WTC11 (cell line): ENCODE data around the gene GPR39. TPM values are rescaled to one million over a fixed set of nuclear protein-coding genes. Genes with fewer than 3 reads are reported as not detected.
A peak's percentile ranks its signal among the peaks of the same experiment; 100 is the strongest.

Experiments
- ATAC-seq: fragments of 200-7000 bp; cut with Tn5 transposase; 2 replicates; pipeline ENCODE4 v1.10.0; 2021; ENCODE audit warnings: mild to moderate bottlenecking, moderate library complexity
- CTCF ChIA-PET: fragments of 300-600 bp; sonication (Branson Sonifier 250); formaldehyde crosslinking; loops from one replicate; lab custom pipeline; 2021; ENCODE audit warnings: antibody characterized with exemption; lab: Charles Lee
- POLR2A ChIA-PET: fragments of 350-600 bp; sonication (Branson Sonifier 250); formaldehyde crosslinking; loops from one replicate; lab custom pipeline; 2021; ENCODE audit warnings: antibody characterized with exemption; lab: Charles Lee
- DNase-seq: peaks from one replicate; pipeline ENCODE4 v3.0.0; 2021; ENCODE audit warnings: low spot score
- H3K27ac Mint-ChIP-seq: 2 replicates; pipeline ENCODE4 v1.8.0; 2021; ENCODE audit warnings: mixed read lengths
- H3K27me3 Mint-ChIP-seq: 2 replicates; pipeline ENCODE4 v1.8.0; 2021; ENCODE audit warnings: low read depth, mild to moderate bottlenecking, moderate library complexity, mixed read lengths
- H3K36me3 Mint-ChIP-seq: 2 replicates; pipeline ENCODE4 v1.8.0; 2021; ENCODE audit warnings: mixed read lengths
- H3K4me1 Mint-ChIP-seq: 2 replicates; pipeline ENCODE4 v1.8.0; 2022; ENCODE audit warnings: mixed read lengths
- H3K4me3 Mint-ChIP-seq: 2 replicates; pipeline ENCODE4 v1.8.0; 2021; ENCODE audit warnings: mild to moderate bottlenecking, moderate library complexity, mixed read lengths
- H3K9me3 Mint-ChIP-seq: 2 replicates; pipeline ENCODE4 v1.8.0; 2021; ENCODE audit warnings: mixed read lengths
- PRRX2 ChIP-seq: fragments of 250-450 bp; sonication (Bioruptor Pico); IDR thresholded peaks from 2 replicates; pipeline ENCODE4 v1.8.0; 2021; ENCODE audit warnings: mild to moderate bottlenecking
- SMAD3 ChIP-seq: sonication (generic); formaldehyde crosslinking; IDR thresholded peaks from 2 replicates; pipeline ENCODE4 v1.8.0; 2022; ENCODE audit warnings: missing genetic modification reagents, mild to moderate bottlenecking, borderline replicate concordance
- ZNF263 ChIP-seq: sonication (generic); formaldehyde crosslinking; IDR thresholded peaks from 2 replicates; pipeline ENCODE4 v1.8.1; 2022; ENCODE audit warnings: low read depth, mild to moderate bottlenecking, moderate library complexity, missing genetic modification reagents
- ZNF396 ChIP-seq: fragments of 250-450 bp; sonication (Bioruptor Pico); IDR thresholded peaks from 2 replicates; pipeline ENCODE4 v1.8.0; 2021; ENCODE audit warnings: mild to moderate bottlenecking, moderate library complexity, borderline replicate concordance
- ZNF423 ChIP-seq: fragments of 250-450 bp; sonication (Bioruptor Pico); IDR thresholded peaks from 2 replicates; pipeline ENCODE4 v2.1.2; 2022; ENCODE audit warnings: mild to moderate bottlenecking, moderate library complexity
- total RNA-seq: library from RNA; stranded (reverse); gene quantifications from 3 replicates; pipeline ENCODE4 v1.2.3, GENCODE V29; 2021
- TF ChIP-seq, protein P1 (sequence below): fragments of 250-450 bp; sonication (Bioruptor Pico); IDR thresholded peaks from 2 replicates; pipeline ENCODE4 v1.8.0; 2021; ENCODE audit warnings: mild to moderate bottlenecking
- TF ChIP-seq, protein P2 (sequence below): sonication (generic); formaldehyde crosslinking; IDR thresholded peaks from 2 replicates; pipeline ENCODE4 v1.8.0; 2022; ENCODE audit warnings: mild to moderate bottlenecking, missing genetic modification reagents
- TF ChIP-seq, protein P3 (sequence below): fragments of 200-600 bp; IDR thresholded peaks from 2 replicates; pipeline ENCODE4 v1.8.0; 2022; ENCODE audit warnings: antibody characterized with exemption
- TF ChIP-seq, protein P4 (sequence below): sonication (generic); formaldehyde crosslinking; IDR thresholded peaks from 2 replicates; pipeline ENCODE4 v1.8.0; 2022; ENCODE audit warnings: mild to moderate bottlenecking, missing genetic modification reagents
- TF ChIP-seq, protein P5 (sequence below): sonication (generic); formaldehyde crosslinking; IDR thresholded peaks from 2 replicates; pipeline ENCODE4 v1.8.1; 2023; ENCODE audit warnings: mild to moderate bottlenecking, moderate library complexity, missing genetic modification reagents
- TF ChIP-seq, protein P6 (sequence below): sonication (generic); formaldehyde crosslinking; IDR thresholded peaks from 2 replicates; pipeline ENCODE4 v1.8.0; 2023; ENCODE audit warnings: missing genetic modification reagents, mild to moderate bottlenecking, borderline replicate concordance

GPR39 gene
- total RNA-seq, 1 experiment from 2014 or later: 0.74 TPM

DNA sequence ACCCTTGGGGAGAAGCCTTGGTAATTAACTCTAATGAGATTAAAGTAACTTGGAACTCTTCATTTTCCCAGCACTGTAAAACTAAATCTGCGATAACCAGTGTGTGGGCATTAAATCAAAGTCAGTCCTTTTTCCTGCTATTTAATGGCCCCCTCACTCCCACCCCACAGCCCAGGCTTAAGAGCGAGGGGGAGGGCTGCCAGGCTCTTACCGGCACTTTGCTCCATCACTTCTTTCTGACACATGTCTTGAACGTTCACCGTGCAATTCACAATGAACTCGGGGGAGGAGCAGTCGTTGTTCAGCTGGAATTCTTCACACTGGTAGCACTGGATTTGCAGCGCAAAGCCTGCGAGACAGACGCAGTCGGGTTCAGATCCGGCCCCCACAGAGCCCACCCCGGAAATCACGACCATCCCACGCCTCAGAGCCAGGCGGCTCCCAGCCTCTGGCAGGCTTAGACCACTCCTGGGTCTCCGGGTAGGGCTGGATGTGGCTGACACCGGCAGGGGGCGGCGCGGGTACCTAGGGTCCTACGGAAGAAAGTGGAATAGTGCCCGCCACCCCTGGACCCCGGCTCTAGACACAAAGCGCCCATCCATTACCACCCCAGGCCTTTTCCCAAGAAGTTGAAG is 251.7 kb downstream of the GPR39 start:
- peak; percentile 35 for ATAC-seq
- TF ChIP-seq SMAD3 (CRISPR knock-in tag) (no peak), ZNF396 (no peak), PRRX2 (CRISPR knock-in tag) (no peak)
- TF ChIP-seq, protein P1, sequence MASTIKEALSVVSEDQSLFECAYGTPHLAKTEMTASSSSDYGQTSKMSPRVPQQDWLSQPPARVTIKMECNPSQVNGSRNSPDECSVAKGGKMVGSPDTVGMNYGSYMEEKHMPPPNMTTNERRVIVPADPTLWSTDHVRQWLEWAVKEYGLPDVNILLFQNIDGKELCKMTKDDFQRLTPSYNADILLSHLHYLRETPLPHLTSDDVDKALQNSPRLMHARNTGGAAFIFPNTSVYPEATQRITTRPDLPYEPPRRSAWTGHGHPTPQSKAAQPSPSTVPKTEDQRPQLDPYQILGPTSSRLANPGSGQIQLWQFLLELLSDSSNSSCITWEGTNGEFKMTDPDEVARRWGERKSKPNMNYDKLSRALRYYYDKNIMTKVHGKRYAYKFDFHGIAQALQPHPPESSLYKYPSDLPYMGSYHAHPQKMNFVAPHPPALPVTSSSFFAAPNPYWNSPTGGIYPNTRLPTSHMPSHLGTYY (CRISPR knock-in tag): no peak
- TF ChIP-seq, protein P2, sequence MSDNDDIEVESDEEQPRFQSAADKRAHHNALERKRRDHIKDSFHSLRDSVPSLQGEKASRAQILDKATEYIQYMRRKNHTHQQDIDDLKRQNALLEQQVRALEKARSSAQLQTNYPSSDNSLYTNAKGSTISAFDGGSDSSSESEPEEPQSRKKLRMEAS (CRISPR knock-in tag): no peak
- TF ChIP-seq, protein P3, sequence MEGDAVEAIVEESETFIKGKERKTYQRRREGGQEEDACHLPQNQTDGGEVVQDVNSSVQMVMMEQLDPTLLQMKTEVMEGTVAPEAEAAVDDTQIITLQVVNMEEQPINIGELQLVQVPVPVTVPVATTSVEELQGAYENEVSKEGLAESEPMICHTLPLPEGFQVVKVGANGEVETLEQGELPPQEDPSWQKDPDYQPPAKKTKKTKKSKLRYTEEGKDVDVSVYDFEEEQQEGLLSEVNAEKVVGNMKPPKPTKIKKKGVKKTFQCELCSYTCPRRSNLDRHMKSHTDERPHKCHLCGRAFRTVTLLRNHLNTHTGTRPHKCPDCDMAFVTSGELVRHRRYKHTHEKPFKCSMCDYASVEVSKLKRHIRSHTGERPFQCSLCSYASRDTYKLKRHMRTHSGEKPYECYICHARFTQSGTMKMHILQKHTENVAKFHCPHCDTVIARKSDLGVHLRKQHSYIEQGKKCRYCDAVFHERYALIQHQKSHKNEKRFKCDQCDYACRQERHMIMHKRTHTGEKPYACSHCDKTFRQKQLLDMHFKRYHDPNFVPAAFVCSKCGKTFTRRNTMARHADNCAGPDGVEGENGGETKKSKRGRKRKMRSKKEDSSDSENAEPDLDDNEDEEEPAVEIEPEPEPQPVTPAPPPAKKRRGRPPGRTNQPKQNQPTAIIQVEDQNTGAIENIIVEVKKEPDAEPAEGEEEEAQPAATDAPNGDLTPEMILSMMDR: peak; percentile 21; the same call in 1 of the 2 replicates
- TF ChIP-seq, protein P4, sequence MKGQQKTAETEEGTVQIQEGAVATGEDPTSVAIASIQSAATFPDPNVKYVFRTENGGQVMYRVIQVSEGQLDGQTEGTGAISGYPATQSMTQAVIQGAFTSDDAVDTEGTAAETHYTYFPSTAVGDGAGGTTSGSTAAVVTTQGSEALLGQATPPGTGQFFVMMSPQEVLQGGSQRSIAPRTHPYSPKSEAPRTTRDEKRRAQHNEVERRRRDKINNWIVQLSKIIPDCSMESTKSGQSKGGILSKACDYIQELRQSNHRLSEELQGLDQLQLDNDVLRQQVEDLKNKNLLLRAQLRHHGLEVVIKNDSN: no peak
- POLR2A ChIA-PET: no interaction called here
- Mint-ChIP-seq H3K4me1 (peaks cover 24% of the 10 kb centered on the region), H3K9me3 (no peaks in the 10 kb centered on the region), H3K27ac (no peak overlapping the region), H3K4me3 (peak overlapping the region; percentile 82), H3K36me3 (no peaks in the 10 kb centered on the region), H3K27me3 (peaks cover 75% of the 10 kb centered on the region)
- CTCF ChIA-PET: interaction anchor here (0.6 to 3.1 kb wide), 12 partner anchors 9 to 503 kb away, joined by 3 to 22 read pairs (median 5); no protein-coding TSS in a partner anchor
- peak; percentile 67 for DNase-seq

DNA sequence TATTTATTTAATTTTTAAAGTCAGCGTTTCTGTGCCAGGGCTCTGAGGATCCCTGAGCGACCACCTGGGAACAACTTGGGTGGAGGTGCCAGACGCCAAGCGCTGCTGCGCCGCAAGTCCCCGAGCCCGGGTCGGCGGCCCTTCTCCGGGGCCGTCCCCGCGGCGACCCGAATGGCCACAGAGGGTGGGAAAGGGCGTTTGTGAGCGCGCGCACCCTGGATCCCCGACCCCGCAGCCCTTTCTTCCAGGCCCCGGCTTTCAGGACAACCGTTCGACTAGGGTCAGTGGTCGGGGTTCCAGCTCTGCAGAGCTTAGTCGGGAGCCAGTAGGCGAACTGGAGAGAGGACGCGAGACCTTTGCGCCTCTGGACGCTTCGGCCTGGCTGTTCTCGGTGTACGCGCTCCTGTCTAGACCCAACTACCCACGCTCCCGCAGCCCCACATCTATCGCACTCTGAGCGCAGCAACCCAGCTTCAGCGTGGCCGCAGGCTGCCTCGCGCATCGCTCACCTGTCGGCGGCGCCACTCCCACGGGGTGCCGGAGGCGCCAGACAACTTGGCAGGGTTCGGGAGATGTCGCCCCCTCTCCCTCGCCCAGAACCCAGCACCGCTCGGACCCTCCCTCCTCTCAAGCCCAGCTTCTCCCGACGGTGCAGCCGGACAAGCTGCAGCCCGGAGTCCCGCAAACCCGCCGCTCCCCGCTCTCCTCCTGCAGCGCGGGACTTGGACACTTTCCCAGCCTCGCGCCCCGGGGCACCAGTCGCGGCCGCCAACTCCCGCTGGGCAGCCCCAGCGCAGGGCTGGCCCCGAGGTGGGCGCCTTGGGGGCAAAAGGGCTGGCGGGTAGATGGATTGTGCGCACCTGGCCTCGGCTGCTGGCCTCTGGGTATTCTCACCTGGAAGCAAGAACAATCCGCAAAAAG is 252.6 kb downstream of the GPR39 start:
- ChIA-PET CTCF (interaction anchor here (0.6 to 3.1 kb wide), 15 partner anchors 10 to 502 kb away, joined by 3 to 22 read pairs (median 4); no protein-coding TSS in a partner anchor), POLR2A (interaction anchor here (0.7 kb wide), 1 partner anchor 18 kb away, joined by 4 read pairs; no protein-coding TSS in a partner anchor)
- Mint-ChIP-seq H3K36me3 (no peaks in the 10 kb centered on the region), H3K4me1 (peaks cover 24% of the 10 kb centered on the region), H3K27ac (no peak overlapping the region), H3K4me3 (peak overlapping the region; percentile 82), H3K9me3 (no peaks in the 10 kb centered on the region), H3K27me3 (peaks cover 84% of the 10 kb centered on the region)
- no peak for TF ChIP-seq ZNF263 (CRISPR knock-in tag)
- TF ChIP-seq, protein P2 (CRISPR knock-in tag): peak; percentile 23; the same call in 1 of the 2 replicates
- TF ChIP-seq ZNF423 (CRISPR knock-in tag): peak; percentile 63; the same call in 1 of the 2 replicates
- TF ChIP-seq, protein P5, sequence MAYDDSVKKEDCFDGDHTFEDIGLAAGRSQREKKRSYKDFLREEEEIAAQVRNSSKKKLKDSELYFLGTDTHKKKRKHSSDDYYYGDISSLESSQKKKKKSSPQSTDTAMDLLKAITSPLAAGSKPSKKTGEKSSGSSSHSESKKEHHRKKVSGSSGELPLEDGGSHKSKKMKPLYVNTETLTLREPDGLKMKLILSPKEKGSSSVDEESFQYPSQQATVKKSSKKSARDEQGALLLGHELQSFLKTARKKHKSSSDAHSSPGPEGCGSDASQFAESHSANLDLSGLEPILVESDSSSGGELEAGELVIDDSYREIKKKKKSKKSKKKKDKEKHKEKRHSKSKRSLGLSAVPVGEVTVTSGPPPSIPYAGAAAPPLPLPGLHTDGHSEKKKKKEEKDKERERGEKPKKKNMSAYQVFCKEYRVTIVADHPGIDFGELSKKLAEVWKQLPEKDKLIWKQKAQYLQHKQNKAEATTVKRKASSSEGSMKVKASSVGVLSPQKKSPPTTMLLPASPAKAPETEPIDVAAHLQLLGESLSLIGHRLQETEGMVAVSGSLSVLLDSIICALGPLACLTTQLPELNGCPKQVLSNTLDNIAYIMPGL: peak; percentile 23
- TF ChIP-seq, protein P6, sequence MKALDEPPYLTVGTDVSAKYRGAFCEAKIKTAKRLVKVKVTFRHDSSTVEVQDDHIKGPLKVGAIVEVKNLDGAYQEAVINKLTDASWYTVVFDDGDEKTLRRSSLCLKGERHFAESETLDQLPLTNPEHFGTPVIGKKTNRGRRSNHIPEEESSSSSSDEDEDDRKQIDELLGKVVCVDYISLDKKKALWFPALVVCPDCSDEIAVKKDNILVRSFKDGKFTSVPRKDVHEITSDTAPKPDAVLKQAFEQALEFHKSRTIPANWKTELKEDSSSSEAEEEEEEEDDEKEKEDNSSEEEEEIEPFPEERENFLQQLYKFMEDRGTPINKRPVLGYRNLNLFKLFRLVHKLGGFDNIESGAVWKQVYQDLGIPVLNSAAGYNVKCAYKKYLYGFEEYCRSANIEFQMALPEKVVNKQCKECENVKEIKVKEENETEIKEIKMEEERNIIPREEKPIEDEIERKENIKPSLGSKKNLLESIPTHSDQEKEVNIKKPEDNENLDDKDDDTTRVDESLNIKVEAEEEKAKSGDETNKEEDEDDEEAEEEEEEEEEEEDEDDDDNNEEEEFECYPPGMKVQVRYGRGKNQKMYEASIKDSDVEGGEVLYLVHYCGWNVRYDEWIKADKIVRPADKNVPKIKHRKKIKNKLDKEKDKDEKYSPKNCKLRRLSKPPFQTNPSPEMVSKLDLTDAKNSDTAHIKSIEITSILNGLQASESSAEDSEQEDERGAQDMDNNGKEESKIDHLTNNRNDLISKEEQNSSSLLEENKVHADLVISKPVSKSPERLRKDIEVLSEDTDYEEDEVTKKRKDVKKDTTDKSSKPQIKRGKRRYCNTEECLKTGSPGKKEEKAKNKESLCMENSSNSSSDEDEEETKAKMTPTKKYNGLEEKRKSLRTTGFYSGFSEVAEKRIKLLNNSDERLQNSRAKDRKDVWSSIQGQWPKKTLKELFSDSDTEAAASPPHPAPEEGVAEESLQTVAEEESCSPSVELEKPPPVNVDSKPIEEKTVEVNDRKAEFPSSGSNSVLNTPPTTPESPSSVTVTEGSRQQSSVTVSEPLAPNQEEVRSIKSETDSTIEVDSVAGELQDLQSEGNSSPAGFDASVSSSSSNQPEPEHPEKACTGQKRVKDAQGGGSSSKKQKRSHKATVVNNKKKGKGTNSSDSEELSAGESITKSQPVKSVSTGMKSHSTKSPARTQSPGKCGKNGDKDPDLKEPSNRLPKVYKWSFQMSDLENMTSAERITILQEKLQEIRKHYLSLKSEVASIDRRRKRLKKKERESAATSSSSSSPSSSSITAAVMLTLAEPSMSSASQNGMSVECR (CRISPR knock-in tag): peak; percentile 35; the same call in 1 of the 2 replicates
- ATAC-seq: peak; percentile 40
- peak; percentile 56 for DNase-seq
